ENCODE results near the gene FNBP1L.

- TF ChIP-seq CTCF (IDR thresholded peaks at IDR 0.05) (no peak), EP300 (IDR thresholded peaks at IDR 0.05) (no peak), POLR2A (IDR thresholded peaks at IDR 0.05; ENCODE audit: low read depth) (no peak), POLR2AphosphoS5 (IDR thresholded peaks at IDR 0.05) (no peak)
Observed at GRCh38 chr1:93442741-93443140, 5.2 kb upstream of the FNBP1L start.
